H1 (cell line): ENCODE results near the gene IL17RA. TPM values are rescaled to one million over a fixed set of nuclear protein-coding genes. Genes with fewer than 3 reads are reported as not detected.

ENCODE experiments used
- CTCF ChIA-PET: fragments of 300-600 bp; sonication (Branson Sonifier 250); formaldehyde crosslinking; loops from one replicate; lab custom pipeline; 2021; ENCODE audit not compliant: partially characterized antibody; lab: Charles Lee
- POLR2A ChIA-PET: fragments of 300-600 bp; sonication (Branson Sonifier 250); formaldehyde crosslinking; loops from one replicate; lab custom pipeline; 2021; ENCODE audit warnings: inconsistent platforms; ENCODE audit not compliant: partially characterized antibody; lab: Charles Lee
- DNase-seq, 2 experiments: peaks; one replicate each; pipeline versions ENCODE4 v3.0.0 to v3.0.0-alpha.2; 2010 to 2022; ENCODE audit warnings: low spot score in 2 of 2, low read depth in 1 of 2, mixed read lengths in 1 of 2
- FAIRE-seq: peaks from 2 replicates; lab custom pipeline; 2011; peaks lifted over from hg19 to GRCh38; lab: Jason Lieb, UNC
- H2AFZ ChIP-seq: 2 replicates; pipeline ENCODE4 v1.8.1; 2012; ENCODE audit warnings: low read length, inconsistent platforms
- H2AK5ac ChIP-seq: 2 replicates; pipeline ENCODE4 v1.6.1; 2013; ENCODE audit warnings: low read depth, low read length
- H2BK120ac ChIP-seq: replicated peaks from 2 replicates; pipeline ENCODE3; 2013; ENCODE audit warnings: low read depth, low read length, inconsistent platforms
- H2BK12ac ChIP-seq: 2 replicates; pipeline ENCODE4 v1.6.1; 2013; ENCODE audit warnings: low read depth, low read length
- H2BK15ac ChIP-seq: 2 replicates; pipeline ENCODE4 v1.6.1; 2013; ENCODE audit warnings: low read length
- H2BK20ac ChIP-seq: 2 replicates; pipeline ENCODE4 v1.6.1; 2013; ENCODE audit warnings: low read length
- H2BK5ac ChIP-seq: 2 replicates; pipeline ENCODE4 v1.6.1; 2013; ENCODE audit warnings: low read depth, low read length
- H3K14ac ChIP-seq: 2 replicates; pipeline ENCODE4 v1.6.1; 2013; ENCODE audit warnings: inconsistent platforms; ENCODE audit not compliant: insufficient read length
- H3K18ac ChIP-seq: 2 replicates; pipeline ENCODE4 v1.6.1; 2013; ENCODE audit warnings: low read length; ENCODE audit errors: extremely low read depth
- H3K23ac ChIP-seq: 2 replicates; pipeline ENCODE4 v1.6.1; 2013; ENCODE audit warnings: inconsistent platforms; ENCODE audit not compliant: insufficient read length
- H3K23me2 ChIP-seq: 2 replicates; pipeline ENCODE4 v1.6.1; 2013; ENCODE audit warnings: low read depth, low read length
- H3K27ac ChIP-seq: 2 replicates; pipeline ENCODE4 v1.6.1; 2011; ENCODE audit warnings: low read depth, low read length, inconsistent platforms
- H3K27me3 ChIP-seq, 4 experiments: replicated peaks in 1 of 4; 1 replicate in 1 of 4; 2 replicates in 3 of 4; pipeline versions ENCODE4 v1.6.1 to v1.8.1; 2011 to 2013; ENCODE audit warnings: low read length in 3 of 4, mild to moderate bottlenecking in 3 of 4, inconsistent platforms in 2 of 4, mixed read lengths in 2 of 4, moderate library complexity in 1 of 4; ENCODE audit not compliant: control insufficient read depth in 3 of 4, insufficient read depth in 3 of 4; ENCODE audit errors: extremely low read depth in 1 of 4
- H3K36me3 ChIP-seq, 4 experiments: 2 replicates each; pipeline versions ENCODE4 v1.6.1 to v1.8.1; 2011 to 2013; ENCODE audit warnings: mild to moderate bottlenecking in 4 of 4, low read length in 3 of 4, moderate library complexity in 2 of 4, control low read depth in 1 of 4, inconsistent platforms in 1 of 4; ENCODE audit not compliant: insufficient read depth in 4 of 4, control insufficient read depth in 2 of 4
- H3K4ac ChIP-seq: replicated peaks from 2 replicates; pipeline ENCODE3; 2013; ENCODE audit warnings: low read length, low read depth, mixed read lengths, inconsistent platforms; ENCODE audit not compliant: insufficient read length
- H3K4me1 ChIP-seq, 4 experiments: replicated peaks in 1 of 4; 1 replicate in 1 of 4; 2 replicates in 3 of 4; pipeline versions ENCODE4 v1.6.1 to v1.8.1; 2011 to 2013; ENCODE audit warnings: low read length in 3 of 4, inconsistent platforms in 2 of 4, mixed read lengths in 1 of 4; ENCODE audit not compliant: insufficient read depth in 4 of 4, control insufficient read depth in 3 of 4
- H3K4me2 ChIP-seq, 2 experiments: 2 replicates each; pipeline versions ENCODE4 v1.6.1 to v1.8.1; 2011 to 2013; ENCODE audit warnings: low read depth in 2 of 2, low read length in 2 of 2, control low read depth in 1 of 2, inconsistent platforms in 1 of 2, mild to moderate bottlenecking in 1 of 2; ENCODE audit not compliant: insufficient read depth in 1 of 2
- H3K4me3 ChIP-seq, 4 experiments: fragments of 200-600, 300-600 bp in 1 of 4; sonication (generic), shearing (Covaris generic), sonication (Bioruptor Twin) in 1 of 4; 2 replicates each; pipeline versions ENCODE4 v1.5.1 to v1.8.1; 2011 to 2016; ENCODE audit warnings: low read length in 4 of 4, low read depth in 3 of 4, control low read depth in 2 of 4, inconsistent platforms in 2 of 4, mild to moderate bottlenecking in 2 of 4, mixed read lengths in 1 of 4, moderate library complexity in 1 of 4; ENCODE audit not compliant: insufficient read depth in 2 of 4; ENCODE audit errors: extremely low read depth in 1 of 4
- H3K56ac ChIP-seq: replicated peaks from 2 replicates; pipeline ENCODE3; 2013; ENCODE audit warnings: low read depth, mild to moderate bottlenecking, mixed read lengths, low read length, inconsistent platforms; ENCODE audit not compliant: insufficient read length
- H3K79me1 ChIP-seq: 2 replicates; pipeline ENCODE4 v1.6.1; 2013; ENCODE audit warnings: low read depth, low read length, control low read depth
- H3K79me2 ChIP-seq, 2 experiments: 2 replicates each; pipeline versions ENCODE4 v1.6.1 to v1.8.1; 2012 to 2013; ENCODE audit warnings: low read length in 2 of 2, mild to moderate bottlenecking in 2 of 2, inconsistent platforms in 1 of 2; ENCODE audit not compliant: insufficient read depth in 2 of 2, control insufficient read depth in 1 of 2
- H3K9ac ChIP-seq, 4 experiments: replicated peaks in 1 of 4; 1 replicate in 1 of 4; 2 replicates in 3 of 4; pipeline versions ENCODE4 v1.6.1 to v1.8.1; 2011 to 2013; ENCODE audit warnings: low read depth in 3 of 4, low read length in 3 of 4, control low read depth in 2 of 4, mild to moderate bottlenecking in 2 of 4, moderate library complexity in 2 of 4, inconsistent platforms in 1 of 4; ENCODE audit errors: extremely low read depth in 1 of 4
- H3K9me3 ChIP-seq, 2 experiments: 2 replicates each; pipeline versions ENCODE4 v1.6.1 to v1.8.1; 2012 to 2013; ENCODE audit warnings: mild to moderate bottlenecking in 2 of 2, moderate library complexity in 2 of 2, control low read depth in 1 of 2, inconsistent platforms in 1 of 2, low read depth in 1 of 2, low read length in 1 of 2, mixed read lengths in 1 of 2; ENCODE audit not compliant: insufficient read depth in 2 of 2
- H4K20me1 ChIP-seq, 2 experiments: replicated peaks in 1 of 2; 2 replicates each; pipeline versions ENCODE3 to v1.8.1; 2011 to 2013; ENCODE audit warnings: inconsistent platforms in 2 of 2, low read length in 2 of 2, mild to moderate bottlenecking in 1 of 2; ENCODE audit not compliant: insufficient read depth in 2 of 2, control insufficient read depth in 1 of 2
- H4K5ac ChIP-seq: 2 replicates; pipeline ENCODE4 v1.6.1; 2013; ENCODE audit warnings: low read length, low read depth, mixed read lengths, inconsistent platforms; ENCODE audit not compliant: insufficient read length
- H4K8ac ChIP-seq: 2 replicates; pipeline ENCODE4 v1.8.0; 2013; ENCODE audit warnings: mild to moderate bottlenecking, moderate library complexity, low read length, inconsistent platforms; ENCODE audit not compliant: insufficient read depth; ENCODE audit errors: extremely low read depth
- H4K91ac ChIP-seq: replicated peaks from 2 replicates; pipeline ENCODE3; 2013; ENCODE audit warnings: low read length, mixed read lengths, inconsistent platforms; ENCODE audit not compliant: insufficient read length
- ATF3 ChIP-seq: IDR thresholded peaks from 2 replicates; pipeline ENCODE4 v1.6.1; 2011; ENCODE audit warnings: low read depth, mild to moderate bottlenecking, low read length; ENCODE audit not compliant: insufficient read depth
- CHD1 ChIP-seq: IDR thresholded peaks from 2 replicates; pipeline ENCODE4 v1.6.1; 2012; ENCODE audit warnings: low read depth, low read length, improper control_type of control experiment
- CTBP2 ChIP-seq: IDR thresholded peaks from 2 replicates; pipeline ENCODE4 v1.7.0; 2011; ENCODE audit warnings: borderline replicate concordance, mild to moderate bottlenecking, moderate library complexity, mixed read lengths, low read length; ENCODE audit not compliant: insufficient read depth, insufficient read length
- E2F6 ChIP-seq: IDR thresholded peaks from 2 replicates; pipeline ENCODE4 v1.6.1; 2012; ENCODE audit warnings: inconsistent platforms
- EGR1 ChIP-seq: IDR thresholded peaks from 2 replicates; pipeline ENCODE4 v1.6.1; 2011; ENCODE audit warnings: low read depth, low read length, borderline replicate concordance
- GABPA ChIP-seq: IDR thresholded peaks from 2 replicates; pipeline ENCODE4 v1.6.1; 2011; ENCODE audit warnings: mild to moderate bottlenecking, low read length, moderate library complexity, borderline replicate concordance; ENCODE audit not compliant: insufficient read depth
- GTF2F1 ChIP-seq: IDR thresholded peaks from 2 replicates; pipeline ENCODE4 v1.6.1; 2012; ENCODE audit warnings: low read depth, low read length, improper control_type of control experiment, borderline replicate concordance
- KDM1A ChIP-seq: fragments of 200-600, 300-600 bp; sonication (generic); IDR thresholded peaks from 2 replicates; pipeline ENCODE4 v1.7.1; 2016; ENCODE audit warnings: mild to moderate bottlenecking, low read length, borderline replicate concordance
- KDM5A ChIP-seq: fragments of 200-600 bp; IDR thresholded peaks from 2 replicates; pipeline ENCODE4 v1.7.1; 2012; ENCODE audit warnings: mild to moderate bottlenecking, low read length, inconsistent platforms, mixed read lengths
- RNF2 ChIP-seq: fragments of 200-900, 300-1000 bp; sonication (generic); IDR thresholded peaks from 2 replicates; pipeline ENCODE4 v1.7.1; 2016; ENCODE audit warnings: borderline replicate concordance, low read depth, mild to moderate bottlenecking, antibody characterized with exemption, low read length; ENCODE audit not compliant: poor library complexity, severe bottlenecking; ENCODE audit errors: missing control alignments
- WGBS, 2 experiments: shearing (Covaris generic) in 1 of 2; methylation state at CpG; one replicate each; pipeline versions ENCODE4 v1.1.6 to v1.1.7; 2013 to 2015; ENCODE audit warnings: low lambda C conversion rate in 2 of 2, mixed read lengths in 2 of 2, inconsistent platforms in 1 of 2, low coverage in 1 of 2, missing lambda C conversion rate in 1 of 2; ENCODE audit not compliant: insufficient replicate concordance in 2 of 2, insufficient coverage in 1 of 2, insufficient read length in 1 of 2; ENCODE audit errors: extremely low coverage in 1 of 2, missing lambda C conversion rate in 1 of 2; 5-methylcytosine and 5-hydroxymethylcytosine counted together
- polyA plus RNA-seq, 7 experiments: library from polyadenylated mRNA; depleted of rRNA in 3 of 7; stranded (reverse) in 5 of 7; unstranded in 2 of 7; fragments of >200 nt in 5 of 7; fragments of 200-250 nt in 2 of 7; gene quantifications; 1 replicate in 5 of 7; 2 replicates in 1 of 7; 4 replicates in 1 of 7; pipeline versions ENCODE4 v1.2.1 to v1.2.3, GENCODE V29; 2011 to 2013; ENCODE audit warnings: missing spikeins in 2 of 7, mixed read lengths in 2 of 7
- total RNA-seq: library from RNA; stranded (reverse); fragmentation: NEBNext Ultra II Directional; extraction: Animal tissue kit (Norgen Biotek cat#: 25700); gene quantifications from 2 replicates; pipeline ENCODE4 v1.2.1, GENCODE V29; 2021

The IL17RA gene
- total and polyA plus RNA-seq, 2 of the 8 experiments (the other 6 are each of a cell fraction or from before 2014, with no cell fraction given): 5.6 to 9.9 TPM

- Histone ChIP-seq H3K56ac (no peak overlapping the region), H3K27me3 (no peaks in the 10 kb centered on the region), H3K79me1 (peaks cover 12% of the 10 kb centered on the region), H3K23ac (no peak overlapping the region), H2AFZ (no peak overlapping the region), H4K20me1 (peaks cover 0 to 15% of the 10 kb centered on the region in 2 experiments), H2BK120ac (no peak overlapping the region), H4K5ac (no peak overlapping the region), H3K79me2 (peaks cover 19 to 67% of the 10 kb centered on the region in 2 experiments; a peak in 3 of 4 replicates), H3K18ac (no peak overlapping the region), H4K91ac (no peak overlapping the region), H2BK5ac (no peak overlapping the region), H2BK15ac (no peak overlapping the region), H3K4ac (no peak overlapping the region), H3K23me2 (no peaks in the 10 kb centered on the region), H3K9me3 (no peaks in the 10 kb centered on the region), H3K27ac (no peak overlapping the region), H3K14ac (no peak overlapping the region), H3K9ac (0 out of 7 replicates have a peak overlapping the region, but pooled peaks of 1 of the 4 experiments have one; percentile 26), H3K36me3 (peaks cover 0 to 11% (median 3%) of the 10 kb centered on the region in 4 experiments; a peak in 3 of 8 replicates), H2BK20ac (no peak overlapping the region), H3K4me3 (no peak overlapping the region), H2AK5ac (no peak overlapping the region), H4K8ac (no peak overlapping the region), H3K4me2 (no peak overlapping the region), H2BK12ac (no peak overlapping the region), H3K4me1 (no peaks in the 10 kb centered on the region)
- ChIA-PET CTCF (interaction anchor here (0.9 to 1.5 kb wide), 3 partner anchors 11 to 47 kb away, joined by 3 to 4 read pairs (median 3); no protein-coding TSS in a partner anchor), POLR2A (no interaction called here)
- DNase-seq: no peak
- 87% methylated on average over 9 of the region's 9 CpGs; no CpG with 5 or more reads in 1 of the 2 experiments for WGBS, 2 experiments
- no peak for FAIRE-seq
- TF ChIP-seq GTF2F1 (no peak), CTBP2 (no peak), KDM5A (no peak), ATF3 (no peak), E2F6 (no peak), EGR1 (no peak), KDM1A (no peak), GABPA (no peak), CHD1 (no peak), RNF2 (no peak)
These were observed 64.4 kb downstream of the IL17RA start for GRCh38 chr22:17149076-17149815.
